Activated naive CD4-positive, alpha-beta T cell treated with anti-CD3 and anti-CD28 coated beads, Interleukin-2, amount 50 U/mL, for 16 hours (primary cell): Measurements from ENCODE around the gene DYNC2H1.

Experiments
- DNase-seq: peaks from one replicate; pipeline ENCODE4 v3.0.0-alpha.2; 2020

DYNC2H1 gene

DNA sequence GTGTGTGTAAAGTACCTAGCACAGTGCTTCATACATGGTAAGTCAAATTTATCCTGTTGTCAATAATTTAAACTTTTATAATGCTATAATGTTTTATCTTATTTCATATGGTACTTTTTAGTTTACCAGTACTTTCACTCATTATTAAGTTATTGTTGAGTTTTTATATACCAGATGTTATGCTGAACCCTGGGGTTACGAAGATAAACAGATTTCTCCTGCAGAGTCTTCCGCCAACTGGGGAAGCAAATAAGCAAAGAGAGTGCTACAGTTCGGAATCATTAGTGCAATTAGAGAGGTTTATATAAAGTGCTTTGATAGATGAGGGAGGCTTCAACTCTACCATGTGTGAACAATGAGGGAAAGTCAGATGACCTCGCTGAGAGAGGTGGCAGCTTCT, 362.3 kb downstream of the DYNC2H1 start:
- DNase-seq, result no peak

DNA sequence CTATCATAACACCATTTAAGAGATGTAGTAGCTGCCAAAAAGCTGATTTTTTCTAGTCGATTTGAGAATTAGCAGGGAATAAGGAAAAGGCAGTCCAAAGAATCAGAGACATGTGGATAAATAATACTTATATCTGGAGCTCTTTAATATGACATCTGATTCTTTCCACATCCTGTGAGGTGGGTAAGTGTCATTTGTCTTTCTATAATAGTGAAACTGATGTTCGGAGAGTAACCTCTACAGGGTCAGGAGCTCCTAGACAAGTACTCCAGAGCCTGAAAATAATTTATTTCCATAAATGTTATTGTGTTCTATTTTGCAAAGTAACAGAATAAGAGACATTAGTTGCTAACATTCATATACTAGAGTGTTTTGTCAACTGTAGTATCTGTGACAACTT, 367.6 kb downstream of the DYNC2H1 start:
- DNase-seq, result no peak

DNA sequence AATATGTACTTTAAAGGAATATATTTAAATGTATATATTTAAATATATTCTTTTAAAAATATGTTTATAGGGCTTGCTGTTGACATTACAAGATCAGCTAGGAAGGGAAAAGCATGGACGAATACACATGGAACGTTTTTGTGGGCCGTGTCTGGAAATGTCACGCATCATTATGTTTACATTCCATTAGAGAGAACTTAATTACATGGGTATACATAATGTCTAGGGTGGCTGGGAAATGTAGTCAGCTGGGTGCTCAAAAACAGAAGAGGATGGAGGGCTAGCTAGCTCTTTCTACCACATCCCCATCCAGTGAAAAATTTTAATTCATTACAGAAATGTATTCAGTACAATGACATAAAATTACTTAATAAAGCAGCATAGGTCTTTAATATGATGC, 371.2 kb downstream of the DYNC2H1 start:
- DNase-seq, result no peak

DNA sequence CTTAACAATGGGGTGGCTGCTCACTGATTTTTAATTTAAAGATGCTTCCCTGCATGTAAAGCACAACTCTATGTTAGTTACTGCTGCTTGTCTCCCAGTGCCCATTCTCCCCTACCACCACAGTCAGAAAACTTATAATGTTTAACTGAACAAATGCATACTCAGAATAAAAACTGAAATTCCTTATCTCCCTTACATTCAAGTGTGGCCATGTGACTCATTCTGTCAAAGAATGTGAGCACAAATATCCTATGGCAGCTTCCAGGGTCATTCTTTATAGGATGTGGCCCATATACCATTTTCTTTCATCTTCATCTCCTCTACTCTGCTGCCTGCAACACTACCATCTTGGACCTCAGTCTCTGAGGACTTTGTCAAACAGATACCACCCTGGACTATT, 374.8 kb downstream of the DYNC2H1 start:
- DNase-seq, result no peak

DNA sequence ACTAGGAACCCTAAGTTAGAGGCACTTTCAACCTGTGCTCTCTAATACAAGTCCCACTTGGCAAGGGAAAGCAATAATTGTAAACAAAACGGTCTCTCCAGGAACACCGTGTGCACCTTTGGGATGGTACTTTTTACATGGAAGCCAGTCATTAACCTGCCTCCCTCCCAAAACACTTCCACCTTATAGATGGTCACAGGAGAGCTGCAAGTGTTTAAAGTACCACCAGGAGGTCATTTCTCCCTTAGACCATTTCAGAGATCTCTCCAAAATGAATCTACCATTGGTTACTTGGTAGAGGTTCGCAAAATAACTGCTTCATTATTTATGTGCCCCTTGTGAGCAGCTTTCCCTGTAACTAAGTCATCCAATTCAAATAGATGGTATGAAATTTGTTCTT, 375.3 kb downstream of the DYNC2H1 start:
- DNase-seq, result no peak

DNA sequence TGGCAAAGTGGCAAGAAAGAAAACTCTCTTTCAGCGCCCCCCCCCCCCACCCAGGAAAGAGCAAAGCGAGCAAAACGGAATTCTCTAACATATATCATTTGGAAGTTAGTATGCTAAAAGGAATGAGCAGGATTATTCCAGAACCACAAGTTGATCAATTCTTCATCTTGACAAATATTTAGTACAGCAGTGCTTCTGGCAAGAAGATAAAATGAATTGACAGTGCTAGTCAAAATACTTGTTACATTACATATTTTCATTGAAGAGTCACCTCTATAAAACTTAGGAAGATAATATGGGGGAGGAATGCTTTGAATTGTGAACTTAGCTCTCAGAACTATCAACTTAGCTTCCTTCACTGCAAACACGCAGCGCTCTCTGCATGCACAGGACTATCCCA, 377.4 kb downstream of the DYNC2H1 start:
- no peak for DNase-seq

DNA sequence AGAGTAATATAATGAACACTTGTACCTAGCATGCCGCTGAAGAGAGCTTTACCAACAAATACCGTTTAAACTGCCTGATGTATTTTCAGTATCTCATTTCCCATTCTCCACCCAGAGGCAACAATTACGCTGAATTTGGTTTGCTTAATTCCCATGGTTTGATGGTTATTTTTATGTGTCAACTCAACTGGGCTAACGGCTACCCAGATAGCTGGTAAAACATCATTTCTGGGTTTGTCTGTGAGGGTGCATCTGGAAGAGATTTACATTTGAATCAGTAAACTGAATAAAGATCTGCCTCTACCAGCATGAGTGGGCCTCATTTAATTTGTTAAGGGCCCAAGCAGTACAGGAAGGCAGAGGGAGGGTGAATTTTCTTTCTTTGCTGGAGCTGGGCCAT, 377.9 kb downstream of the DYNC2H1 start:
- DNase-seq, result no peak

DNA sequence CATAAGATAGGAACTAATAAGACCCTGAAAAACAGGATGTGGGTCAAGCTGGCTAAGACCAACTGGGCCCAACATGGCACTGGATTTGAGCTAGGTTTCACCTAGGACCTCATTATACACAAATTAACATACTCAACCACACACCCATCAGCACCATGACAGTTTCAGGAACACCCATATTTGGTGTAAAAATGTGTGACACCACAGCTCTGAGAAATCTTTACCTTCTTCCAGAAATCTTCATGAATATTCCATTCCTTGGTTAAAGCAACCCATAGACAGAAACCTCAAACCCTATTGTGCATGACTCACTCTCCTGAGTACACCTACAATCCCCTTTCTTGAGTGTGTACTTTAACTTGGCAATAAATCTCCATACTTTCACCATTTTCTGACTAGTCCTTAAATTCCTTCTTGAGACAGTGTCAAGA, 378.8 kb downstream of the DYNC2H1 start:
- no peak for DNase-seq

DNA sequence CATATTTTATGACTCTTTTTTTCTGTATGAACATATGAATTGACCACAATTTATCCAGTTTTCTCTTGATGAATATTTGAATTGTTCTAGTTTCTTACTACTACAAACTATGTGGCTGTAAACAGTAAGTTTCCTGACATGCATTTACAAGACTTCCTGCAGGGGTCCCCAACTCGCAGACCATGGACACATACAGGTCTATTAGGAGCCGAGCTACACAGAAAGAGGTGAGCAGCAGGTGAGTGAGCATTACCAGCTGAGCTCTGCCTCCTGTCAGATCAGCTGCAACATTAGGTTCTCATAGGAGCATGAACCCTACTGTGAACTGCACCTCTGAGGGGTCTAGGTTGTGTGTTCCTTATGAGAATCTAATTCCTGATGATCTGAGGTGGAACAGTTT, 379.4 kb downstream of the DYNC2H1 start:
- DNase-seq, result no peak

DNA sequence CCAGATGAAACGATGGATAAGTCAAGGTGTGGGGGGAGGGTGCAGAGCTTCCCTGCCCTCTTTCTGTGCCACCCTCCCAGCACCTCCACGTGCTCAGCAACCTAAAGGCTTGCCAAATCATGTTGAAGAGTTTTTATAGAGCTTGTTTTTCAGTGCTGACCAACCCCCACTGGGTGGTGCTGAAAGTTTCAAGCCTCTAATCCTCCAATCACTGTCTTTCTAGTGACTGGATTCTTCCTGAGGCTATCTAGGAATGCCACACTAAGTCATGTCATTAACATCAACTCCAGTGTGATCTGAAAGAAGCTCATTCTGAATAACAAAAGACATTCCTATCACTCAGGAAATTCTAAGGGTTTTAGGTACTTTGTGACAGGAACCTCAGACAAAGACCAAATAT, 382.6 kb downstream of the DYNC2H1 start:
- DNase-seq, result no peak

DNA sequence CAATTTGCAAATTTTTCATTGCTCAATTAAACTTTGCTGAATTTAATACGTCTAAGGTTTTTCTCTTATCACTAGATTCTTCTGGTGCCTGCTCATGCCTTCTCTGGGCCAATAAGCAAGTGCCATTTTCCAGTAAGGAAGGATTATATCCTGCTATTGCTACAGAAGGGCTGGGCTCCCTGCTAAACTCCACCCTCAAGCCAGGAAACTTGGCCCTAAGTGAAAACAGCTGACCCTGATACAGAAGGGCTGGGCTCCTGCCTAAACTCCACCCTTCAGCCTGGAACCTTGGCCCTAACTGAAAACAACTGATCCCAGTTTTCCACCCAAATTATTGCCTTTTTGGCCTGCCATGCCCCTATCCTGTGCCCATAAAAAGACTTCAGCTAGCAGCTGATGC, 385.3 kb downstream of the DYNC2H1 start:
- no peak for DNase-seq

DNA sequence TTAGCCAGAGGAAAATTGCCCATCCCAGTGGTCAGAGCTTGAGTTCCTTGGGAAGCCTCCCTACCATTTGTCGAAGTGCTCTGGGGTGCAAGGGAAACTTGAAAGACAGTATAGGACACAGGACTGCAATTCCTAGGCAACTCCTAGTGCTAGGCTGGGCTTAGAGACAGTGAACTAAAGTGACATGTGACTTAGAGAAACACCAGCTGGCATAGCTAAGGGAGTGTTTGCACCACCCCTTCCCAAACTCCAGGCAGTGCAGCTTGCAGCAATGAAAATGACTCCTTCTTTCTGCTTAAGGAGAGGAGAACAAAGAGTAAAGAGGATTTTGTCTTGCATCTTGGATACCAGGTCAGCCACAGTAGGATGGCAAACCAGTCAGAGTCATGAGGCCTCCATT, 388.0 kb downstream of the DYNC2H1 start:
- DNase-seq, result no peak

DNA sequence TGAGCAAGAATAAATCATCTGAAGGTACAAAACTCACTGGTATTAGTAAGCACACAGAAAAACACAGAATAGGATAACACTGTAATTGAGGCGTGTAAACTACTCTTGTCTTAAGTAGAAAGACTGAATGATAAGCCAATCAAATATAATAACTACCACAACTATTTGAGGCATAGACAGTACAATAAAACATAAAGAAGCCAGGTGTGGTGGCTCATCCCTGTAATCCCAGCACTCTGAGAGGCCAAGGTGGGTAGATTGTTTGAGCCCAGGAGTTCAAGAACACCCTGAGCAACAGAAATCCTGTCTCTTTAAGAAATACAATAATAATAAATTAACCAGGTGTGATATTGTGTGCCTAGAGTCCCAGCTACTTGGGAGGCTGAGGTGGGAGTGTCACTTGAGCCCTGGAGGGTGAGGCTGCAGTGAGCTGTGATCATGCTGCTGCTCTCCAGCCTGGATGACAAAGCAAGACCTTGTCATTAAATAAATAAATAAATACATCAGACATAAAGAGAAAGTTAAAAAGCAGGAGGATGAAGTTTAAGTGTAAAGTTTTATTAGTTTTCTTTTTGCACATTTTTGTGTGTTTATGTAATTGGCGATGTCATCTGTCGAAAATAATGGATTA, 390.6 kb downstream of the DYNC2H1 start:
- no peak for DNase-seq

DNA sequence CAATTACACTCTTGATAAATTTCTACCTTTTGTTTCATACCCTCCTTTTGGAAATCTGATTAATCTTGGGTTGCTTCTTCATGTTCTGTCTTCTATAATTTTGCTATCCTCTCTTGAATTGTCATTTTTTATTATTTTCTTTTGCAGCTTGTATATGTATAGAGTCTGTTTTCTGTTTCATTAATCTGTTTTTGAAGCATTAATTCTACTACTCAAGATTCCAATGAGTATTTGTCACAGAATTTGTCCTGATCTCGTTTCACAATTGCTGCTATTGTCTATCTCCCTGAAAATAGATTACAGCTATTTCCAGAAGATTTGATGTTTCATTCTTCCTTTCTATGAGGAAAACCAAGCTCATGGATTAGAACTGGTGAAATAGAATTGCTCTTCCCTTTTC, 406.1 kb downstream of the DYNC2H1 start:
- DNase-seq, result no peak

DNA sequence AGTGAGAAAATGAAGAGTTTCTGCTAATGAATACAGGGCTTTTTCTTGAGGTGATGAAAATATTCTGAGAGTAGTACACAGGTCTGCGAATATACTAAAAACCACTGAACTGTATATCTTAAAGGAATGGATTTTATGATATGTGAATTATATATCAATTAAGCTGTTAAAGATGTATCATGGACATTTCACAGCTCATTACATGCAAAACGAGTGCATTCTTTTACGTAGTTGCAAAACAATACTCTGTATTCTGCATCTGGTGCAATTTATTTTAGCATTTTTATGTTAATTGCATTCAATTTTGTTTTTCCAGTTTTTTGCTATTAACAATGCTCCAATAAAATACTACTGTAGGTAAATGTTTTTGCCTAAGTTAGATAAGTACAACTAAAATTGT, 411.6 kb downstream of the DYNC2H1 start:
- no peak for DNase-seq

DNA sequence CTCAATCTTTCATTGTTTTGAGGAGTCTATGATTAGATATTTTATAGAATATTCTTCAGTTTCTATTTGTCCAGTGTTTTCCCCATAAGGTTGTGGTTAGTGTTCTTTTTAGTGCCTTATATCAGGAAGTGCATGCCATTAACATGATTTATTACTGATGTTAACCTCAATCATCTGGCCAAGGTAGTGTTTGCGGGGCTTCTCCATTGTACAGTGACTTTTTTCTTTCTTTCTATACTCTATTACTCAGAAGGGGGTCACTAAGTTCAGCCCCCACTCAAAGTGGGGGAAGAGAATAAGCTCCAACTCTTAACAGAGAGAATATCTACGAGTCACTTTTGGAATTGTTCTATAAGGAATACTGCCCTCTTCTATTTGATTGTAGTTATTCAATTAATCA, 415.8 kb downstream of the DYNC2H1 start:
- no peak for DNase-seq

DNA sequence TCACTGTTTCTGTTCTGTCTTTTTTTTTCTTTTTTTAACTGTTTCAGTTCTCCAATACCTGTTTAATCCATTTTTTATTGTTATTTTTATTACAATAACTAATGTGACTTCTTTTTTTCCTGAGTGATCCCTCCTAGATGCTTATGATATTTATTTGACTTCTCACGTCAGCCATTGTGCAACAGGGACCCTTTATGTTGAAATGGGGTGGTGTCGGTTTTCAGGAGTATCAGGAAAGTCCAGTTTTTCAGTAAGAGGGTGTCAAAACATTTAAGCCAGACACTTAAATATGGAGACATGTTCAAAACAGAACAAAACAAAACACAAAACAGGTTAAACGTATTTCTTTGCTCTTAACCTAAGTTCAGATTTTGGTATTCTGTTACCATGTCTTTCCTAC, 418.8 kb downstream of the DYNC2H1 start:
- no peak for DNase-seq

DNA sequence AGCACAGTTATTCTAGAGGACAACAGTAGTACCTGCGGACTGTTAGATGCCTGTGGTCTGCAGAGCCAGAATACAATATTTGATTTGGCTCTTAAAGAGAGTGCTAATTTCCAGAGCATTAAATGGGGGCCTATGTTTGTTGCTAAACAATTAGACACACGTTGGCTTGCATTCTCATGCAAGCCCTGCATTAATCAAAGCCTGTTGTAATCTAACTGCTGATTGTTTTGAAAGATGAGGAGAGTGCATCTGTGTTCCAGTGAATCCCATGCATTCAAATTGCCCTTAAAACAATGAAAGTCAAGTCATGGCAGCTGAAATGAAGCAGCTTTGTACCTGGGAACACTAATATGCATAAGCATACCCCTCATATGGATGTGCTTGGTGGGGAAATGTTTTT, 419.4 kb downstream of the DYNC2H1 start:
- no peak for DNase-seq

DNA sequence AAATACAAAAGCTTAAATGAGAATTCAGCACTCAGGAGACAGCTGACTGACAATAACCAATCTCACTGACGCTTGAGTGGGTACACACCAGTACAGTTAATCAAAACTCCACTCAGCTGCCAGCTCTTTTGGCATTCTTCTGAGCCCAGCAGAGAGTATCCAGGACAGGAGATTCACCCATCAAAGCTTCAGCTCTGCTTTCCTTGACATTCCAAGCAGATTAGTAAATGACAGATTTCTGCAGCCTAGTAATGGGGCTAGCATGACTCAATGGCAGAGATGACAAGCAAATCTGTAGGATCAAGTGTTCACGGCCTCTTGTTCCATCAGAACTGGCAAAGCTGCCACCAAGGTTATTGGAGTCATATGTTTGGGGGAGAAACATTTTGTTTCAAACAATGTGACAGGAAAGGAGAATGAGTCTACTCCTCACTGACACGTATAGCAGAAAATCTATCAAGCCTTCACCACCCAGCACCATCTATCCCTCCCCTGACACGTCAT, 420.0 kb downstream of the DYNC2H1 start:
- no peak for DNase-seq
